ENCODE results near the gene ACBD4. TPM values are rescaled to one million over a fixed set of nuclear protein-coding genes. Genes with fewer than 3 reads are reported as not detected.

Gene ACBD4
- total and polyA plus RNA-seq, 2 of the 4 experiments (the other 2 are of a cell fraction) = 2.3 to 5.7 TPM

- H2AK9ac ChIP-seq (replicated peaks; ENCODE audit: low read depth, low read length, poor library complexity) = no peak overlapping the region
- in situ Hi-C loops (cut with MboI; ENCODE audit: low sequenced_read_pairs) (no loop called here), dilution Hi-C loops (cut with HindIII; ENCODE audit: low sequenced_read_pairs, unreplicated experiment) (no loop called here), intact Hi-C loops (cut with micrococcal nuclease) (no loop called here)
- no peak overlapping the region for H3K56ac ChIP-seq (ENCODE audit: extremely low read depth, insufficient read depth, low read length)
- no peak overlapping the region for H3K27ac ChIP-seq (ENCODE audit: insufficient read depth, low read length)
- H2AFZ ChIP-seq (replicated peaks; ENCODE audit: low read length, poor library complexity) = no peak overlapping the region
- H3K27me3 ChIP-seq (ENCODE audit: control insufficient read depth, insufficient read depth, low read length) = no peaks in the 10 kb centered on the region
- H4K91ac ChIP-seq (ENCODE audit: insufficient read depth, low read depth, low read length) = no peak overlapping the region
- H2BK20ac ChIP-seq (ENCODE audit: low read depth, low read length) = no peak overlapping the region
- peaks cover 0 to 22% of the 10 kb centered on the region in 2 experiments; a peak in 1 of 4 replicates for H3K79me1 ChIP-seq (ENCODE audit: low read depth in 1 of 2, low read length in 2 of 2)
- no peak overlapping the region for H3K18ac ChIP-seq (ENCODE audit: low read depth, low read length)
- 90% methylated on average over 12 of the region's 43 CpGs; no CpG with 5 or more reads in 1 of the 2 experiments for WGBS, 2 experiments (ENCODE audit: extremely low coverage in 2 of 2, insufficient read length in 1 of 2)
- H4K20me1 ChIP-seq (ENCODE audit: insufficient read depth, low read length) = no peaks in the 10 kb centered on the region
- H3K9ac ChIP-seq (ENCODE audit: low read depth, low read length) = no peak overlapping the region
- H3K9me3 ChIP-seq (ENCODE audit: control insufficient read depth, insufficient read depth, low read length) = no peaks in the 10 kb centered on the region
- H3K36me3 ChIP-seq (ENCODE audit: control insufficient read depth, insufficient read depth, low read length) = peaks cover 4% of the 10 kb centered on the region; the same call in 1 of the 2 replicates
- DNase-seq (no peak), ATAC-seq (ENCODE audit: low read depth) (no peak)
- H3K9me1 ChIP-seq (ENCODE audit: insufficient read depth, low read length) = peaks cover 35% of the 10 kb centered on the region
- H3K4me2 ChIP-seq (ENCODE audit: low read depth, low read length) = no peak overlapping the region
- H3K23ac ChIP-seq (ENCODE audit: low read depth, low read length) = no peak overlapping the region
- H4K8ac ChIP-seq (ENCODE audit: low read depth in 2 of 2, low read length in 2 of 2) = no peak overlapping the region
- no peak overlapping the region for H4K5ac ChIP-seq (ENCODE audit: low read depth, low read length)
- H2BK15ac ChIP-seq (ENCODE audit: low read depth, low read length) = no peak overlapping the region
- TF ChIP-seq RCOR1 (IDR thresholded peaks at IDR 0.05; ENCODE audit: insufficient replicate concordance, low read length) (no peak), CEBPB (IDR thresholded peaks at IDR 0.05; ENCODE audit: low read depth, low read length) (no peak), SMC3 (IDR thresholded peaks at IDR 0.05; ENCODE audit: low read depth, low read length) (no peak), BHLHE40 (IDR thresholded peaks at IDR 0.05; ENCODE audit: low read depth, low read length) (no peak), CHD1 (IDR thresholded peaks at IDR 0.05; ENCODE audit: low read depth, low read length) (no peak)
- H3K4me3 ChIP-seq (ENCODE audit: insufficient read depth, low read depth, low read length) = no peak overlapping the region
- H3K14ac ChIP-seq (replicated peaks; ENCODE audit: low read depth, low read length) = no peak overlapping the region
- H2AK5ac ChIP-seq (ENCODE audit: low read depth, low read length) = 0 out of 2 replicates have a peak overlapping the region, but pooled peaks have one; percentile 17
- no peak overlapping the region for H2BK5ac ChIP-seq (ENCODE audit: low read depth, low read length, poor library complexity, severe bottlenecking)
- H2BK120ac ChIP-seq (ENCODE audit: low read depth, low read length) = no peak overlapping the region
- H3K4me1 ChIP-seq (ENCODE audit: control insufficient read depth, insufficient read depth, low read length) = peaks cover 32% of the 10 kb centered on the region
- BruUV-seq (replicated peaks) = no TSS peak
- ChIA-PET POLR2A (ENCODE audit: unreplicated experiment) (interaction anchor here (0.6 kb wide), 1 partner anchor 35 kb away, joined by 3 read pairs; no protein-coding TSS in a partner anchor), CTCF (no interaction called here)
- no peak overlapping the region for H3K4ac ChIP-seq (ENCODE audit: low read depth, low read length)
Measured at GRCh38 chr17:45168991-45169752, 33.7 kb downstream of the ACBD4 start.

Measured in IMR-90 (cell line).